Left lung (tissue), 10 donors: Measurements from ENCODE around the gene SPO11. TPM values are rescaled to one million over a fixed set of nuclear protein-coding genes. Genes with fewer than 3 reads are reported as not detected.

ENCODE experiments used
- ATAC-seq: fragments of 200-7000 bp; cut with Tn5 transposase; one replicate; pipeline ENCODE4 v1.9.1; 2020; ENCODE audit warnings: moderate library complexity
- DNase-seq, 4 donors: peaks; one replicate each; pipeline ENCODE4 v3.0.0-alpha.2; 2013 to 2020
- H3K27ac ChIP-seq, 2 donors: fragments of 200-600 bp; sonication (generic) in 1 of 2; one replicate each; pipeline versions ENCODE4 v1.5.0 to v1.8.0; 2020 to 2021
- H3K27me3 ChIP-seq, 2 donors: fragments of 200-600 bp; sonication (generic) in 1 of 2; one replicate each; pipeline versions ENCODE4 v1.5.0 to v1.8.0; 2020 to 2021
- H3K36me3 ChIP-seq, 2 donors: fragments of 200-600 bp; sonication (generic) in 1 of 2; one replicate each; pipeline versions ENCODE4 v1.5.0 to v1.8.0; 2020 to 2021
- H3K4me1 ChIP-seq, 2 donors: fragments of 200-600 bp; one replicate each; pipeline ENCODE4 v1.8.0; 2021
- H3K4me3 ChIP-seq, 2 donors: fragments of 200-600 bp; sonication (generic) in 1 of 2; one replicate each; pipeline versions ENCODE4 v1.5.0 to v1.8.0; 2020 to 2021; ENCODE audit warnings: mild to moderate bottlenecking in 1 of 2
- H3K9me3 ChIP-seq, 2 donors: fragments of 200-600 bp; sonication (generic) in 1 of 2; one replicate each; pipeline versions ENCODE4 v1.5.0 to v1.8.0; 2020 to 2021
- CTCF ChIP-seq, 2 donors: fragments of 200-600 bp; sonication (generic) in 1 of 2; IDR thresholded peaks; one replicate each; pipeline versions ENCODE4 v1.5.0 to v1.8.0; 2021; ENCODE audit warnings: antibody characterized with exemption in 2 of 2
- intact Hi-C, 2 donors: fragments of 100-400 bp; cut with DNase I; formaldehyde crosslinking; loops; one replicate each; pipeline versions ENCODE4 v1.11.2 to v1.14.2; 2022
- polyA plus RNA-seq, 6 donors: library from polyadenylated mRNA; unstranded; fragments of 120-200 nt; gene quantifications; one replicate each; pipeline ENCODE4 v1.2.1, GENCODE V29; 2013; ENCODE audit not compliant: insufficient read length in 6 of 6
- total RNA-seq, 2 donors: library from RNA; stranded (reverse); fragmentation: NEBNext Ultra II Directional; extraction: Animal tissue kit (Norgen Biotek cat#: 25700); gene quantifications; one replicate each; pipeline ENCODE4 v1.2.1, GENCODE V29; 2021
- donor health status: DM: no; HTN: yes; CAD: no.
- donor health status: DM: no; HTN: no; CAD: no.

Gene SPO11
- total and polyA plus RNA-seq, 8 donors, result not detected

- DNase-seq (peak in 2 of 4 donors; percentile 41 to 55), ATAC-seq (peak; percentile 89)
- H3K27ac ChIP-seq, result no peak overlapping the region
- H3K4me3 ChIP-seq, result no peak overlapping the region
- H3K36me3 ChIP-seq, result no peaks in the 10 kb centered on the region
- H3K4me1 ChIP-seq, result no peaks in the 10 kb centered on the region
- intact Hi-C loops, result no loop called here
- peaks cover 25 to 82% of the 10 kb centered on the region in 2 donors for H3K27me3 ChIP-seq
- TF ChIP-seq CTCF (IDR thresholded peaks at IDR 0.05), result no peak
- H3K9me3 ChIP-seq, result no peaks in the 10 kb centered on the region
Observed at GRCh38 chr20:57326667-57327455, 2.7 kb upstream of the SPO11 start.

GRCh38 chr20:57327820-57328219, 1.8 kb upstream of the SPO11 start:
- ATAC-seq, result no peak
- H3K4me3 ChIP-seq, result no peak overlapping the region
- H3K9me3 ChIP-seq, result no peaks in the 10 kb centered on the region
- H3K36me3 ChIP-seq, result no peaks in the 10 kb centered on the region
- H3K4me1 ChIP-seq, result no peaks in the 10 kb centered on the region
- intact Hi-C loops, result no loop called here
- no peak for DNase-seq
- peaks cover 32 to 82% of the 10 kb centered on the region in 2 donors for H3K27me3 ChIP-seq
- no peak overlapping the region for H3K27ac ChIP-seq
- no peak for TF ChIP-seq CTCF (IDR thresholded peaks at IDR 0.05)

GRCh38 chr20:57330998-57331397, 1.4 kb downstream of the SPO11 start:
- DNase-seq (peak in 2 of 4 donors; percentile 49 to 71), ATAC-seq (no peak)
- no peak overlapping the region for H3K27ac ChIP-seq
- no peaks in the 10 kb centered on the region for H3K9me3 ChIP-seq
- peaks cover 39 to 91% of the 10 kb centered on the region in 2 donors for H3K27me3 ChIP-seq
- H3K4me1 ChIP-seq, result no peaks in the 10 kb centered on the region
- intact Hi-C loops, result no loop called here
- H3K4me3 ChIP-seq, result no peak overlapping the region
- no peaks in the 10 kb centered on the region for H3K36me3 ChIP-seq
- TF ChIP-seq CTCF (IDR thresholded peaks at IDR 0.05), result no peak

GRCh38 chr20:57332105-57333089, 2.8 kb downstream of the SPO11 start:
- H3K27me3 ChIP-seq, result peaks cover 40 to 95% of the 10 kb centered on the region in 2 donors
- DNase-seq (no peak), ATAC-seq (no peak)
- H3K27ac ChIP-seq, result no peak overlapping the region
- intact Hi-C loops, result no loop called here
- no peak overlapping the region for H3K4me3 ChIP-seq
- H3K36me3 ChIP-seq, result no peaks in the 10 kb centered on the region
- no peaks in the 10 kb centered on the region for H3K4me1 ChIP-seq
- H3K9me3 ChIP-seq, result no peaks in the 10 kb centered on the region
- no peak for TF ChIP-seq CTCF (IDR thresholded peaks at IDR 0.05)

GRCh38 chr20:57335392-57335791, 5.8 kb downstream of the SPO11 start:
- no peak for TF ChIP-seq CTCF (IDR thresholded peaks at IDR 0.05)
- ATAC-seq, result no peak
- DNase-seq, result peak in 1 of 4 donors; percentile 36
- H3K9me3 ChIP-seq, result no peaks in the 10 kb centered on the region
- peaks cover 33 to 95% of the 10 kb centered on the region in 2 donors for H3K27me3 ChIP-seq
- intact Hi-C loops, result no loop called here
- H3K4me1 ChIP-seq, result no peaks in the 10 kb centered on the region
- no peak overlapping the region for H3K4me3 ChIP-seq
- no peak overlapping the region for H3K27ac ChIP-seq
- no peaks in the 10 kb centered on the region for H3K36me3 ChIP-seq
